Lower leg skin (tissue), 4 donors: Measurements from ENCODE around the gene SLC9A5. TPM values are rescaled to one million over a fixed set of nuclear protein-coding genes. Genes with fewer than 3 reads are reported as not detected.

Experiments
- DNase-seq, 2 donors: peaks; one replicate each; pipeline ENCODE4 v3.0.0-alpha.2; 2019; ENCODE audit warnings: low spot score in 2 of 2
- H3K4me3 ChIP-seq: fragments of 200-600 bp; sonication (generic); 2 replicates; pipeline ENCODE4 v1.5.1; 2017; ENCODE audit warnings: mild to moderate bottlenecking, low read depth; ENCODE audit not compliant: poor library complexity, severe bottlenecking
- CTCF ChIP-seq, 3 donors: fragments of 450-650 bp; IDR thresholded peaks; one replicate each; pipeline ENCODE4 v1.5.1; 2016; ENCODE audit warnings: antibody characterized with exemption in 3 of 3, mild to moderate bottlenecking in 3 of 3, moderate library complexity in 2 of 3
- POLR2A ChIP-seq, 2 donors: fragments of 450-650 bp; IDR thresholded peaks; one replicate each; pipeline ENCODE4 v1.6.1; 2016 to 2017; ENCODE audit warnings: antibody characterized with exemption in 2 of 2, mild to moderate bottlenecking in 1 of 2, moderate library complexity in 1 of 2
- WGBS, 2 donors: methylation state at CpG; one replicate each; pipeline ENCODE4 v1.1.5; 2018; 5-methylcytosine and 5-hydroxymethylcytosine counted together
- intact Hi-C: fragments of 100-400 bp; cut with DNase I; formaldehyde crosslinking; loops from one replicate; pipeline ENCODE4 v1.15.0; 2023; ENCODE audit warnings: low total_unique reads
- total RNA-seq, 4 donors: library from RNA; depleted of rRNA; stranded (reverse); fragments of >200 nt; gene quantifications; one replicate each; pipeline ENCODE4 v1.1.0, GENCODE V29; 2016

SLC9A5 gene
- total RNA-seq, 4 donors from 2014 or later: 0.04 to 0.83 (median 0.64) TPM

- no peak for DNase-seq
- TF ChIP-seq POLR2A (IDR thresholded peaks at IDR 0.05): no peak
- no peak for TF ChIP-seq CTCF (IDR thresholded peaks at IDR 0.05)
- intact Hi-C loops: no loop called here
- no peak overlapping the region for H3K4me3 ChIP-seq
- 82 to 85% methylated on average over 9 of the region's 9 CpGs for WGBS, 2 donors
Measured at GRCh38 chr16:67228905-67229304, 19.9 kb upstream of the SLC9A5 start.

GRCh38 chr16:67229906-67230808, 18.6 kb upstream of the SLC9A5 start:
- intact Hi-C loops: no loop called here
- no peak overlapping the region for H3K4me3 ChIP-seq
- WGBS, 2 donors: 86 to 92% methylated on average over 27 to 32 of the region's 32 CpGs
- DNase-seq: no peak
- TF ChIP-seq CTCF (IDR thresholded peaks at IDR 0.05): no peak
- TF ChIP-seq POLR2A (IDR thresholded peaks at IDR 0.05): no peak

- no peak for TF ChIP-seq CTCF (IDR thresholded peaks at IDR 0.05)
- no peak for TF ChIP-seq POLR2A (IDR thresholded peaks at IDR 0.05)
- 78 to 89% methylated on average over 10 to 12 of the region's 12 CpGs for WGBS, 2 donors
- no peak overlapping the region for H3K4me3 ChIP-seq
- intact Hi-C loops: no loop called here
- DNase-seq: no peak
Measured at GRCh38 chr16:67230809-67231660, 17.7 kb upstream of the SLC9A5 start.

GRCh38 chr16:67233596-67233995, 15.2 kb upstream of the SLC9A5 start:
- no peak for DNase-seq
- H3K4me3 ChIP-seq: no peak overlapping the region
- WGBS, 2 donors: 67 to 72% methylated on average over 7 of the region's 7 CpGs
- intact Hi-C loops: no loop called here
- TF ChIP-seq POLR2A (IDR thresholded peaks at IDR 0.05) (no peak), CTCF (IDR thresholded peaks at IDR 0.05) (no peak)

GRCh38 chr16:67234180-67234597, 14.6 kb upstream of the SLC9A5 start:
- H3K4me3 ChIP-seq: no peak overlapping the region
- no peak for DNase-seq
- WGBS, 2 donors: 82 to 91% methylated on average over 10 of the region's 10 CpGs
- TF ChIP-seq POLR2A (IDR thresholded peaks at IDR 0.05) (no peak), CTCF (IDR thresholded peaks at IDR 0.05) (no peak)
- intact Hi-C loops: no loop called here
